HepG2 (cell line): Measurements from ENCODE around the gene PLXND1. TPM values are rescaled to one million over a fixed set of nuclear protein-coding genes. Genes with fewer than 3 reads are reported as not detected.

Experiments used
- HNF4A ChIP-seq: sonication (generic); formaldehyde crosslinking; IDR thresholded peaks from 2 replicates; pipeline ENCODE4 v1.4.0; 2020; ENCODE audit warnings: missing genetic modification reagents
- KLF11 ChIP-seq: IDR thresholded peaks from 2 replicates; pipeline ENCODE4 v1.6.1; 2016; ENCODE audit warnings: missing compliant biosample characterization
- MXI1 ChIP-seq: IDR thresholded peaks from 3 replicates; pipeline ENCODE4 v1.6.1; 2012; ENCODE audit warnings: low read depth, low read length, inconsistent platforms, borderline replicate concordance
- RARG ChIP-seq: sonication (generic); formaldehyde crosslinking; IDR thresholded peaks from 2 replicates; pipeline ENCODE4 v1.4.0; 2020; ENCODE audit warnings: low read depth, mild to moderate bottlenecking, missing genetic modification reagents
- ZNF558 ChIP-seq: sonication (generic); formaldehyde crosslinking; IDR thresholded peaks from 2 replicates; pipeline ENCODE4 v1.9.0; 2022; ENCODE audit warnings: mild to moderate bottlenecking, missing genetic modification reagents, borderline replicate concordance
- ZNF678 ChIP-seq: sonication (generic); formaldehyde crosslinking; IDR thresholded peaks from 2 replicates; pipeline ENCODE4 v1.4.0; 2020; ENCODE audit warnings: mild to moderate bottlenecking, missing genetic modification reagents
- ZNF737 ChIP-seq: sonication (generic); formaldehyde crosslinking; IDR thresholded peaks from 2 replicates; pipeline ENCODE4 v1.5.0; 2020; ENCODE audit warnings: missing genetic modification reagents, mild to moderate bottlenecking, borderline replicate concordance
- polyA plus RNA-seq, 8 experiments: library from polyadenylated mRNA; depleted of rRNA in 3 of 8; stranded (reverse) in 7 of 8; unstranded in 1 of 8; fragments of >200 nt; fragmentation: Illumina TruSeq in 4 of 8; extraction: Trizol in 4 of 8; gene quantifications; 2 replicates each; pipeline versions ENCODE4 v1.2.1 to v1.2.3, GENCODE V29; 2011 to 2016; ENCODE audit warnings: low read depth in 4 of 8, missing spikeins in 1 of 8, mixed read lengths in 1 of 8; ENCODE audit not compliant: insufficient read depth in 1 of 8
- total RNA-seq, 5 experiments: library from RNA; depleted of rRNA; stranded (reverse); fragments of >200 nt; fragmentation: Illumina TruSeq; extraction: Trizol; gene quantifications; 2 replicates each; pipeline ENCODE4 v1.2.3, GENCODE V29; 2016; ENCODE audit warnings: low read depth in 1 of 5
- TF ChIP-seq, protein P1 (sequence below), 2 experiments: sonication (generic) in 1 of 2; formaldehyde crosslinking in 1 of 2; IDR thresholded peaks; 2 replicates each; pipeline versions ENCODE4 v1.4.0 to v1.6.1; 2018 to 2020; ENCODE audit warnings: missing genetic modification reagents in 2 of 2, borderline replicate concordance in 1 of 2, low read depth in 1 of 2, mild to moderate bottlenecking in 1 of 2, missing biosample characterization in 1 of 2
- TF ChIP-seq, protein P2 (sequence below): sonication (generic); formaldehyde crosslinking; IDR thresholded peaks from 2 replicates; pipeline ENCODE4 v1.4.0; 2020; ENCODE audit warnings: missing genetic modification reagents, low read depth, mild to moderate bottlenecking, borderline replicate concordance
- TF ChIP-seq, protein P3 (sequence below), 2 experiments: fragments of 450-650 bp in 1 of 2; sonication (generic) in 1 of 2; formaldehyde crosslinking in 1 of 2; IDR thresholded peaks; 2 replicates each; pipeline versions ENCODE4 v1.6.1 to v1.8.0; 2016 to 2022; ENCODE audit warnings: antibody characterized with exemption in 1 of 2, mild to moderate bottlenecking in 1 of 2, missing genetic modification reagents in 1 of 2
- TF ChIP-seq, protein P4 (sequence below): IDR thresholded peaks from 2 replicates; pipeline ENCODE4 v1.6.1; 2016
- TF ChIP-seq, protein P5 (sequence below): sonication (generic); formaldehyde crosslinking; IDR thresholded peaks from 2 replicates; pipeline ENCODE4 v1.5.0; 2020; ENCODE audit warnings: missing genetic modification reagents

The PLXND1 gene
- total and polyA plus RNA-seq, 2 of the 13 experiments (the other 11 are each of a cell fraction or from before 2014, with no cell fraction given) = 15.9 to 42.0 TPM

DNA sequence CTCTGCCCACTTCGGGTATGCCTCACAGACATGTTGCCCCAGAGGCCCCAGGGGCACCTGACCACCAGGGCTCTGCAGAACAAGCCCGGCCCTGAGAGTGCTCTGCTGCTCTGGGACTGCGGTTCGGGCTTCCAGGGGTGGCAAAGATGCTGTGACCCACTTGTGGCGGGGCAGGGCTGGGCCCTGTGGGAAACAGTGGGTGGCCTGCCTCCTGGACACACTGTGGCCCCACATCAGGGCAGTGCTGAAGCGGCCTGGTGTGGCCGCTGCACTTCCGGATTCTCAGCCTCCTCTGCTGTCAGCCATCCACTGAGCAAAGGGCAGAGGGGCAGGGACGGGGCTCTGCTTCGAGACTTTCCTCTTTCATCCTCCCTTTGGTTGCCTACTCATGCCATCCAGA, 26.5 kb upstream of the PLXND1 start (continued):
- TF ChIP-seq, protein P1, sequence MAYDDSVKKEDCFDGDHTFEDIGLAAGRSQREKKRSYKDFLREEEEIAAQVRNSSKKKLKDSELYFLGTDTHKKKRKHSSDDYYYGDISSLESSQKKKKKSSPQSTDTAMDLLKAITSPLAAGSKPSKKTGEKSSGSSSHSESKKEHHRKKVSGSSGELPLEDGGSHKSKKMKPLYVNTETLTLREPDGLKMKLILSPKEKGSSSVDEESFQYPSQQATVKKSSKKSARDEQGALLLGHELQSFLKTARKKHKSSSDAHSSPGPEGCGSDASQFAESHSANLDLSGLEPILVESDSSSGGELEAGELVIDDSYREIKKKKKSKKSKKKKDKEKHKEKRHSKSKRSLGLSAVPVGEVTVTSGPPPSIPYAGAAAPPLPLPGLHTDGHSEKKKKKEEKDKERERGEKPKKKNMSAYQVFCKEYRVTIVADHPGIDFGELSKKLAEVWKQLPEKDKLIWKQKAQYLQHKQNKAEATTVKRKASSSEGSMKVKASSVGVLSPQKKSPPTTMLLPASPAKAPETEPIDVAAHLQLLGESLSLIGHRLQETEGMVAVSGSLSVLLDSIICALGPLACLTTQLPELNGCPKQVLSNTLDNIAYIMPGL (CRISPR knock-in tag; IDR thresholded peaks at IDR 0.05; ENCODE audit: borderline replicate concordance in 1 of 2, low read depth in 1 of 2) = 0 out of 4 replicates have a peak, but pooled peaks of 1 of the 2 experiments have one; percentile 1
- TF ChIP-seq KLF11 (CRISPR knock-in tag) = no peak
- TF ChIP-seq ZNF678 (CRISPR knock-in tag) = no peak
- peak; percentile 61 for TF ChIP-seq HNF4A
- TF ChIP-seq, protein P2, sequence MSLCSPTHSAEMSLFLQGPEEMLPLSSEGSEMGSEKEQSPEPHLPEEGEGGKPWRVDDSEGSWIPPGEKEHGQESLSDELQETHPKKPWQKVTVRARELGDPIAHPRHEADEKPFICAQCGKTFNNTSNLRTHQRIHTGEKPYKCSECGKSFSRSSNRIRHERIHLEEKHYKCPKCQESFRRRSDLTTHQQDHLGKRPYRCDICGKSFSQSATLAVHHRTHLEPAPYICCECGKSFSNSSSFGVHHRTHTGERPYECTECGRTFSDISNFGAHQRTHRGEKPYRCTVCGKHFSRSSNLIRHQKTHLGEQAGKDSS (CRISPR knock-in tag) = no peak
- TF ChIP-seq, protein P3, sequence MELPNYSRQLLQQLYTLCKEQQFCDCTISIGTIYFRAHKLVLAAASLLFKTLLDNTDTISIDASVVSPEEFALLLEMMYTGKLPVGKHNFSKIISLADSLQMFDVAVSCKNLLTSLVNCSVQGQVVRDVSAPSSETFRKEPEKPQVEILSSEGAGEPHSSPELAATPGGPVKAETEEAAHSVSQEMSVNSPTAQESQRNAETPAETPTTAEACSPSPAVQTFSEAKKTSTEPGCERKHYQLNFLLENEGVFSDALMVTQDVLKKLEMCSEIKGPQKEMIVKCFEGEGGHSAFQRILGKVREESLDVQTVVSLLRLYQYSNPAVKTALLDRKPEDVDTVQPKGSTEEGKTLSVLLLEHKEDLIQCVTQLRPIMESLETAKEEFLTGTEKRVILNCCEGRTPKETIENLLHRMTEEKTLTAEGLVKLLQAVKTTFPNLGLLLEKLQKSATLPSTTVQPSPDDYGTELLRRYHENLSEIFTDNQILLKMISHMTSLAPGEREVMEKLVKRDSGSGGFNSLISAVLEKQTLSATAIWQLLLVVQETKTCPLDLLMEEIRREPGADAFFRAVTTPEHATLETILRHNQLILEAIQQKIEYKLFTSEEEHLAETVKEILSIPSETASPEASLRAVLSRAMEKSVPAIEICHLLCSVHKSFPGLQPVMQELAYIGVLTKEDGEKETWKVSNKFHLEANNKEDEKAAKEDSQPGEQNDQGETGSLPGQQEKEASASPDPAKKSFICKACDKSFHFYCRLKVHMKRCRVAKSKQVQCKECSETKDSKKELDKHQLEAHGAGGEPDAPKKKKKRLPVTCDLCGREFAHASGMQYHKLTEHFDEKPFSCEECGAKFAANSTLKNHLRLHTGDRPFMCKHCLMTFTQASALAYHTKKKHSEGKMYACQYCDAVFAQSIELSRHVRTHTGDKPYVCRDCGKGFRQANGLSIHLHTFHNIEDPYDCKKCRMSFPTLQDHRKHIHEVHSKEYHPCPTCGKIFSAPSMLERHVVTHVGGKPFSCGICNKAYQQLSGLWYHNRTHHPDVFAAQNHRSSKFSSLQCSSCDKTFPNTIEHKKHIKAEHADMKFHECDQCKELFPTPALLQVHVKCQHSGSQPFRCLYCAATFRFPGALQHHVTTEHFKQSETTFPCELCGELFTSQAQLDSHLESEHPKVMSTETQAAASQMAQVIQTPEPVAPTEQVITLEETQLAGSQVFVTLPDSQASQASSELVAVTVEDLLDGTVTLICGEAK (IDR thresholded peaks at IDR 0.05) = no peak
- TF ChIP-seq, protein P3 (CRISPR knock-in tag; IDR thresholded peaks at IDR 0.05) = no peak
- no peak for TF ChIP-seq RARG
- TF ChIP-seq, protein P4, sequence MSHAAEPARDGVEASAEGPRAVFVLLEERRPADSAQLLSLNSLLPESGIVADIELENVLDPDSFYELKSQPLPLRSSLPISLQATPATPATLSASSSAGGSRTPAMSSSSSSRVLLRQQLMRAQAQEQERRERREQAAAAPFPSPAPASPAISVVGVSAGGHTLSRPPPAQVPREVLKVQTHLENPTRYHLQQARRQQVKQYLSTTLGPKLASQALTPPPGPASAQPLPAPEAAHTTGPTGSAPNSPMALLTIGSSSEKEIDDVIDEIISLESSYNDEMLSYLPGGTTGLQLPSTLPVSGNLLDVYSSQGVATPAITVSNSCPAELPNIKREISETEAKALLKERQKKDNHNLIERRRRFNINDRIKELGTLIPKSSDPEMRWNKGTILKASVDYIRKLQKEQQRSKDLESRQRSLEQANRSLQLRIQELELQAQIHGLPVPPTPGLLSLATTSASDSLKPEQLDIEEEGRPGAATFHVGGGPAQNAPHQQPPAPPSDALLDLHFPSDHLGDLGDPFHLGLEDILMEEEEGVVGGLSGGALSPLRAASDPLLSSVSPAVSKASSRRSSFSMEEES = no peak
- TF ChIP-seq, protein P5, sequence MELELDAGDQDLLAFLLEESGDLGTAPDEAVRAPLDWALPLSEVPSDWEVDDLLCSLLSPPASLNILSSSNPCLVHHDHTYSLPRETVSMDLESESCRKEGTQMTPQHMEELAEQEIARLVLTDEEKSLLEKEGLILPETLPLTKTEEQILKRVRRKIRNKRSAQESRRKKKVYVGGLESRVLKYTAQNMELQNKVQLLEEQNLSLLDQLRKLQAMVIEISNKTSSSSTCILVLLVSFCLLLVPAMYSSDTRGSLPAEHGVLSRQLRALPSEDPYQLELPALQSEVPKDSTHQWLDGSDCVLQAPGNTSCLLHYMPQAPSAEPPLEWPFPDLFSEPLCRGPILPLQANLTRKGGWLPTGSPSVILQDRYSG (CRISPR knock-in tag) = no peak
- TF ChIP-seq MXI1 = no peak
- no peak for TF ChIP-seq ZNF558
- no peak for TF ChIP-seq ZNF737 (CRISPR knock-in tag)
